Keratinocyte (primary cell): ENCODE measurements around the gene NCOA3. TPM values are rescaled to one million over a fixed set of nuclear protein-coding genes. Genes with fewer than 3 reads are reported as not detected.
"Not testable (repeated sequence)": the region's sequence is repeated elsewhere in the genome, so short reads cannot be mapped to it uniquely, and the experiment has no call there.

ENCODE experiments used
- DNase-seq: peaks from one replicate; pipeline ENCODE4 v3.0.0-alpha.2; 2011; ENCODE audit warnings: low read depth, missing footprints, low spot score
- FAIRE-seq: peaks from 2 replicates; lab custom pipeline; 2011; peaks lifted over from hg19 to GRCh38; lab: Jason Lieb, UNC
- H2AFZ ChIP-seq: 2 replicates; pipeline ENCODE4 v1.6.0; 2012; ENCODE audit warnings: low read length, control low read depth, inconsistent platforms; ENCODE audit not compliant: control insufficient read depth
- H3K27ac ChIP-seq: 2 replicates; pipeline ENCODE4 v1.5.1; 2011; ENCODE audit warnings: low read length; ENCODE audit not compliant: control insufficient read depth, insufficient read depth
- H3K27me3 ChIP-seq: 3 replicates; pipeline ENCODE4 v1.6.0; 2011; ENCODE audit warnings: low read length; ENCODE audit not compliant: control insufficient read depth, insufficient read depth; ENCODE audit errors: extremely low read depth
- H3K36me3 ChIP-seq, 2 experiments: 2 replicates in 1 of 2; 3 replicates in 1 of 2; pipeline ENCODE4 v1.5.1; 2011; ENCODE audit warnings: low read length in 2 of 2, mild to moderate bottlenecking in 1 of 2; ENCODE audit not compliant: control insufficient read depth in 2 of 2, insufficient read depth in 2 of 2; ENCODE audit errors: extremely low read depth in 1 of 2
- H3K4me1 ChIP-seq: 3 replicates; pipeline ENCODE4 v1.5.1; 2011; ENCODE audit warnings: low read length; ENCODE audit not compliant: control insufficient read depth, insufficient read depth; ENCODE audit errors: extremely low read depth
- H3K4me2 ChIP-seq: 3 replicates; pipeline ENCODE4 v1.6.0; 2011; ENCODE audit warnings: low read depth, low read length; ENCODE audit not compliant: control insufficient read depth, insufficient read depth; ENCODE audit errors: extremely low read depth
- H3K4me3 ChIP-seq, 3 experiments: fragments of 200-600 bp in 1 of 3; sonication (generic) in 1 of 3; 2 replicates in 2 of 3; 3 replicates in 1 of 3; pipeline ENCODE4 v1.5.1; 2011 to 2016; ENCODE audit warnings: low read length in 3 of 3, mild to moderate bottlenecking in 3 of 3, control low read depth in 2 of 3, inconsistent platforms in 1 of 3, low read depth in 1 of 3, mixed read lengths in 1 of 3, mixed run types in 1 of 3, moderate library complexity in 1 of 3; ENCODE audit not compliant: control insufficient read depth in 2 of 3, insufficient read depth in 2 of 3; ENCODE audit errors: extremely low read depth in 1 of 3
- H3K79me2 ChIP-seq: 2 replicates; pipeline ENCODE4 v1.6.0; 2012; ENCODE audit warnings: low read length; ENCODE audit not compliant: control insufficient read depth, insufficient read depth
- H3K9ac ChIP-seq: 3 replicates; pipeline ENCODE4 v1.6.0; 2011; ENCODE audit warnings: low read length; ENCODE audit not compliant: control insufficient read depth, insufficient read depth; ENCODE audit errors: extremely low read depth
- H3K9me1 ChIP-seq: 3 replicates; pipeline ENCODE4 v1.6.0; 2011; ENCODE audit warnings: low read length; ENCODE audit not compliant: control insufficient read depth, insufficient read depth; ENCODE audit errors: extremely low read depth
- H3K9me3 ChIP-seq: 2 replicates; pipeline ENCODE4 v1.5.1; 2012; ENCODE audit warnings: low read depth, low read length; ENCODE audit not compliant: control insufficient read depth
- H4K20me1 ChIP-seq: 3 replicates; pipeline ENCODE4 v1.6.0; 2011; ENCODE audit warnings: low read length; ENCODE audit not compliant: control insufficient read depth, insufficient read depth; ENCODE audit errors: extremely low read depth
- CTCF ChIP-seq, 3 experiments: IDR thresholded peaks in 1 of 3; conservative IDR thresholded peaks in 1 of 3; optimal IDR thresholded peaks in 1 of 3; 2 replicates in 2 of 3; 3 replicates in 1 of 3; pipeline versions ENCODE3 to v1.5.1; 2011; ENCODE audit warnings: low read length in 3 of 3, mild to moderate bottlenecking in 3 of 3, moderate library complexity in 2 of 3, control low read depth in 1 of 3, inconsistent platforms in 1 of 3; ENCODE audit not compliant: insufficient read depth in 2 of 3; ENCODE audit errors: extremely low read depth in 1 of 3
- EZH2 ChIP-seq: IDR thresholded peaks from one replicate; pipeline ENCODE4 v1.6.1; 2012; ENCODE audit warnings: inconsistent platforms, mild to moderate bottlenecking, low read length, moderate library complexity
- dilution Hi-C: fragments of 300-500 bp; cut with MboI; formaldehyde crosslinking; loops from one replicate; pipeline ENCODE4 v1.7.0; 2020; ENCODE audit warnings: low sequenced_read_pairs; ENCODE audit not compliant: extremely low pct_ligation_motif_present
- polyA plus RNA-seq, 5 experiments: library from polyadenylated mRNA; depleted of rRNA in 3 of 5; stranded (reverse) in 3 of 5; stranded (forward) in 1 of 5; unstranded in 1 of 5; fragments of >200 nt; gene quantifications; 1 replicate in 1 of 5; 2 replicates in 3 of 5; 3 replicates in 1 of 5; pipeline versions ENCODE4 v1.2.1 to v1.2.3, GENCODE V29; 2011 to 2012; ENCODE audit warnings: missing spikeins in 2 of 5, low read depth in 1 of 5, low replicate concordance in 1 of 5

Gene NCOA3
- polyA plus RNA-seq, 1 donor (not counting 4 experiments of a cell fraction or from before 2014, with no cell fraction given), result 25.8 TPM

- Histone ChIP-seq H2AFZ (no peak overlapping the region), H4K20me1 (no peaks in the 10 kb centered on the region), H3K9me1 (no peaks in the 10 kb centered on the region), H3K4me1 (peaks cover 16% of the 10 kb centered on the region), H3K9me3 (no peaks in the 10 kb centered on the region), H3K27ac (no peak overlapping the region), H3K4me2 (no peak overlapping the region), H3K79me2 (peaks cover 61% of the 10 kb centered on the region), H3K27me3 (no peaks in the 10 kb centered on the region), H3K4me3 (no peak overlapping the region), H3K9ac (no peak overlapping the region), H3K36me3 (no peaks in the 10 kb centered on the region)
- TF ChIP-seq CTCF (optimal IDR thresholded peaks at IDR 0.05 in 1 of 3, IDR thresholded peaks at IDR 0.05 in 1 of 3, conservative IDR thresholded peaks at IDR 0.05 in 1 of 3; ENCODE audit: extremely low read depth in 1 of 3, insufficient read depth in 2 of 3, low read length in 3 of 3) (no peak), EZH2 (no peak)
- DNase-seq, result no peak
- FAIRE-seq, result no peak
- dilution Hi-C loops, result no loop called here
Measured at GRCh38 chr20:47577314-47577713, 75.6 kb downstream of the NCOA3 start.

- DNase-seq (no peak), FAIRE-seq (no peak)
- H3K36me3 ChIP-seq, result no peaks in the 10 kb centered on the region
- H3K9ac ChIP-seq, result no peak overlapping the region
- no peak overlapping the region for H2AFZ ChIP-seq
- H3K4me1 ChIP-seq, result peaks cover 16% of the 10 kb centered on the region
- no peak overlapping the region for H3K27ac ChIP-seq
- H4K20me1 ChIP-seq, result no peaks in the 10 kb centered on the region
- dilution Hi-C loops, result no loop called here
- H3K4me3 ChIP-seq, result no peak overlapping the region
- TF ChIP-seq EZH2 (no peak), CTCF (optimal IDR thresholded peaks at IDR 0.05 in 1 of 3, IDR thresholded peaks at IDR 0.05 in 1 of 3, conservative IDR thresholded peaks at IDR 0.05 in 1 of 3; ENCODE audit: extremely low read depth in 1 of 3, insufficient read depth in 2 of 3, low read length in 3 of 3) (no peak)
- no peaks in the 10 kb centered on the region for H3K9me1 ChIP-seq
- H3K4me2 ChIP-seq, result no peak overlapping the region
- H3K9me3 ChIP-seq, result no peaks in the 10 kb centered on the region
- no peaks in the 10 kb centered on the region for H3K27me3 ChIP-seq
- peaks cover 57% of the 10 kb centered on the region for H3K79me2 ChIP-seq
Measured at GRCh38 chr20:47578543-47578942, 76.9 kb downstream of the NCOA3 start.

GRCh38 chr20:47580686-47581085 is 79.0 kb downstream of the NCOA3 start:
- H3K36me3 ChIP-seq, H3K27ac ChIP-seq, H3K4me1 ChIP-seq, H3K4me3 ChIP-seq, H3K27me3 ChIP-seq, H3K9me3 ChIP-seq, H3K9me1 ChIP-seq, H4K20me1 ChIP-seq, dilution Hi-C loops, H3K9ac ChIP-seq, DNase-seq, H2AFZ ChIP-seq, H3K4me2 ChIP-seq, FAIRE-seq: not testable (repeated sequence)
- H3K79me2 ChIP-seq, result peaks cover 46% of the 10 kb centered on the region
